ENCODE measurements around the gene ODAD3.

GRCh38 chr19:11378319-11379189, 56.4 kb downstream of the ODAD3 start:
- TF ChIP-seq, protein P1, sequence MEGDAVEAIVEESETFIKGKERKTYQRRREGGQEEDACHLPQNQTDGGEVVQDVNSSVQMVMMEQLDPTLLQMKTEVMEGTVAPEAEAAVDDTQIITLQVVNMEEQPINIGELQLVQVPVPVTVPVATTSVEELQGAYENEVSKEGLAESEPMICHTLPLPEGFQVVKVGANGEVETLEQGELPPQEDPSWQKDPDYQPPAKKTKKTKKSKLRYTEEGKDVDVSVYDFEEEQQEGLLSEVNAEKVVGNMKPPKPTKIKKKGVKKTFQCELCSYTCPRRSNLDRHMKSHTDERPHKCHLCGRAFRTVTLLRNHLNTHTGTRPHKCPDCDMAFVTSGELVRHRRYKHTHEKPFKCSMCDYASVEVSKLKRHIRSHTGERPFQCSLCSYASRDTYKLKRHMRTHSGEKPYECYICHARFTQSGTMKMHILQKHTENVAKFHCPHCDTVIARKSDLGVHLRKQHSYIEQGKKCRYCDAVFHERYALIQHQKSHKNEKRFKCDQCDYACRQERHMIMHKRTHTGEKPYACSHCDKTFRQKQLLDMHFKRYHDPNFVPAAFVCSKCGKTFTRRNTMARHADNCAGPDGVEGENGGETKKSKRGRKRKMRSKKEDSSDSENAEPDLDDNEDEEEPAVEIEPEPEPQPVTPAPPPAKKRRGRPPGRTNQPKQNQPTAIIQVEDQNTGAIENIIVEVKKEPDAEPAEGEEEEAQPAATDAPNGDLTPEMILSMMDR (IDR thresholded peaks at IDR 0.05; ENCODE audit: low read depth, low read length) = peak; percentile 69
- no peak for TF ChIP-seq EZH2phosphoT487 (IDR thresholded peaks at IDR 0.05; ENCODE audit: low read depth)

All from OCI-LY3 (cell line).